Renal cortical epithelial cell (primary cell): ENCODE data around the gene DBH. TPM values are rescaled to one million over a fixed set of nuclear protein-coding genes. Genes with fewer than 3 reads are reported as not detected.

Experiments
- DNase-seq: peaks from one replicate; pipeline ENCODE4 v3.0.0-alpha.2; 2011; ENCODE audit warnings: low read depth
- total RNA-seq: library from RNA; depleted of rRNA; stranded (reverse); fragments of >200 nt; gene quantifications from 2 replicates; pipeline ENCODE4 v1.2.3, GENCODE V29; 2014

DBH gene
- total RNA-seq, 1 donor from 2014 or later = not detected

DNA sequence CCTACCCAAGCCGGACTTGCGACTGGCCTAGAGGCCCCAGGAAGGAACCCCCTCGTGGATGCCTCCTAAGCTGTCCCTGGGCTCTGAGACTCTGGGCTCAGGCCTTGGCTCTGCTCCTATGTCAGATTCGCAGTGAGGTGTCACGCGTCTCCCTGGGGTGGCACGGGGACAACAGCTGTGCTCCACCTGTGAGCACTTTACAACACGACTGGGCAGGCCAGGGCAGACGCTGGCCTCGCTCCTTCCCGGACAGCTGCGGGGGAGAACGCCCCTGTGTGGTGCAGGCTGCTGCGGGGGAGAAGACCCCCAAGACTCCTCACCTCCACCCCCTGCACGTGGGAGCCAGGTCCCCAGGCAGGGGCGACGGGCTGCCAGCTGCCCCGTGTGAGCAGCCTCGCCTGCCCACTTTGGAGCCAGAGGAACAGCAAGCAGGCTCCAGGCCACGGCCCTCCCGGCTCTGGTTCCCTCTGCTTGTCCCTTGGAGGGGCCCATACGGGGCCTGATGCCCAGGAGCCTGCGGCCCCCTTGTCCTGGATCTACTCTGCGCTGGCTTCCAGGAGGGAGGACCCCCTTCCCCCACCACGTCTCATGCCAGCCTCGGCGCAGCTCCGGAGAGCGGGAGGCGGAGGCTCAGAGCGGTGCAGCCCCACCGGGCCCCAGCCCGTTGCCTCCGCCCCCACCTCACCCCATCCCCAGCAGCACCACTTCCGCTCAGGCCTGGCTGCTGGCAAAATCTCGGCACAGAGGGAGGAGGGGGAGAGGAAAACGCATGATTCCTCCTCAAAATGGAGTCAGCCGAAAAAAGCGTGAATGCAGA is 66.0 kb downstream of the DBH start:
- DNase-seq = no peak

DNA sequence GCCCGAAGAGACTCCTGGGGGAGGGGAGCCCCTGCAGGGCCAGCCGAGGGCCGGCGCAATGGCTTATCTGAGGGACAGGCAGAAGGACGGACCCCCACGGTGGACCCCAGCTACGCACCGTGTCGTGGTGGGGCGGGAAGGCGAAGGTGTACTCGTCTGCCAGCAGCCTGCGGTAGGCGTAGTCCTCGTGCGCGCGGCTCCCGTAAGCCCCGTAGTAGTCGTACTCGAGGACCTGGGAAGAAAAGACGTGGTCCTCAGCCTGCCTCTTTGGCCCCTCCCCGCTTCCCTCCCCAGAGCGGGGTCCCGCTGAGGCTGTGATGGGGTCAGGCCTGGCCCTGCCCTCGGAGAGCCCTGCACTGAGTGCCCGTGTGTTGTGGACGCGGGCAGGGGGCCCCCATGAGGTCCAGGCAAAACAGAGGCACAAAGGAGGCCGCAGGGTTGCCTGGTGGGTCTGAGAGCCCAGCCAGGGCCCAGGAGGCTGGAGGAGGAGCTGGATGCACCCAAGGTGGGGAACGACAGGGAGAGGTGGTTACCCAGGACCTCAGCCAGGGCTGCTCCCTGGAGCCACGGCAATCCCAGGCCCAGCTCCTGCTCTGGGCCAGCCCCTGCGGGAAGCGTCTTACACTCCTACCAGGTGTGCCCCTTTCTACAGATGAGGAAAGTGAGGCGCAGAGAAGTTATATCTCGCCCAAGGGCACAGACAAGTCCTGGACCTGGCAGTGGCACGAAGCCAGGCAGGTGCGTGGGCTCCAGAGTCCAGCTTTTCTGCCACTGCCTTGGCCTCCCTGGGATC is 66.8 kb downstream of the DBH start:
- no peak for DNase-seq

DNA sequence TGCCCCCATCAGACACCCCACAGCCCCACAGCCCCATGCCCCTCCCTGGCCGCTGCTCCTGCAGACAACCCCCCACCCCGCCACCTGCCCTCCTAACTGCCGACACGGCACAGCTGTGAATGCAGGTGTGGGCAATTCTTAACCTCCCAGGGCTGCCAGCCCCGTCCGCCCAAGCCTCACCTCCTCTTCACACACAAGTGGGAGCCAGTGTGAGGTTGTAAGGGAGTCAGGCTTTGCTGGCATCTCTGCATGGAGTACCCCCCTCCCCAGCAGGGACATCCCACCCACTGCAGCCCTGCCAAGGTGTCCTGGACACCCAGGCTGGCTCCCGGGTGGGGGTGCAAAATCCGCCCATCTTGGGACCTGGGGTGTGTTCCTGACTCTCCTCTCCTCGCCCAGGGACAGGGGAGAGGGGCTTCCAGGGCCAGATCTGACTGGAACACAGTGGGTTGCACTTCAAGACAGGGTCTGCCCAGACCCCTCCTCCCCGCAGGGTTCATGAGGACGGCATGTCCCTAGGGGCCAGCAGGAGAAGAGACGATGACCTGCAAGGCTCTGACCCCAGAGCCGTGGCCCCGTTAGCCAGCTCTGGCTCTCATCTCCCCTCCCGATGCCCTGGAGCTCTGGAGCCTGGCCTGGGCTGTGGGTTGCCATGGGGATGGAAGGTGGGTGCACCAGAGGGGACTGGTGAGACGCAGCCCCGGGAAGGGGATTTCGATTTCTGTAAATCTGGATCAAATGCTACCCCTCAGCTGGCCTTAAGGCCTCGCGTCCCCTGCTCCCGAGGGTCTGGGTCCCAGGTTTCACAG is 67.6 kb downstream of the DBH start:
- DNase-seq = no peak

DNA sequence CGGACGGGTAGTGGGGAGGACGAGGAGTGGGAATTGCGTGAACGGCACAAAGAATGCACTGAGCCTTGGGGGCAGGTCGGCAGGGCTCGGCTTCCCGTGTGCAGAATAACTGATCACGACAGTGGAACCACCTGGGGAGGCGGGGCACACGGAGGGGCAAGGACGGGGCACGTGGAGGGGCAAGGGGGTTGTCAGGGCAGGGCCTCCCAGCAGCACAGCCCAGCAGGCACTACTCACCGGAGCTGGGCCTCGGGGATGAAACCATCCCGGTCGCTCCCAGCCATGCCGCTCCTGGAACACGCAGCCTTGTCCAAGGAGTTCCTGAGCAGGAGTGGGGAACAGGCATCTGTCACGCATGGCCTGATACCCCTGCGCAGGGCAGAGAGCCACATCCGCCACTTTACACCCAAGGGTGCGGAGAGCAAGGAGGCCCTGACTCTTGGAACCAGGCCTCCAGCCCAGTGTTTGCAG is 68.6 kb downstream of the DBH start:
- no peak for DNase-seq

DNA sequence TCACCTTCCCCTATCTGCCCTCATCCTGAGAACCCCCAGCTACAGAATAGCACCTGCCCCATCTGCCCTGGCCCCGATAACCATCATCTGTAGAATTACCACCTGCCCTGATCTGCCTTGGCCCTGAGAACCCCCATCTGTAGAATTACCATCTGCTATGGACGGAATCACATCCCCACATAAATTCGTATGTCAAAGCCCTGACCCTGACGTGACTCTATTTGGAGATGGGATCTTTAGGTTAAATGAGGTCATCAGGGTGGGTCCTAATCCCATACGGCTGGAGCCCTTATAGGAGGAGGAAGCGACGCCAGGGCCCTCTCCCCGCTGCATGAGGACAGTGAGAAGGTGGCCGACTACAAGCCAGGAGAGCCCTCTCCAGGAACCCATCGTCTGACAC is 69.4 kb downstream of the DBH start:
- DNase-seq = no peak

DNA sequence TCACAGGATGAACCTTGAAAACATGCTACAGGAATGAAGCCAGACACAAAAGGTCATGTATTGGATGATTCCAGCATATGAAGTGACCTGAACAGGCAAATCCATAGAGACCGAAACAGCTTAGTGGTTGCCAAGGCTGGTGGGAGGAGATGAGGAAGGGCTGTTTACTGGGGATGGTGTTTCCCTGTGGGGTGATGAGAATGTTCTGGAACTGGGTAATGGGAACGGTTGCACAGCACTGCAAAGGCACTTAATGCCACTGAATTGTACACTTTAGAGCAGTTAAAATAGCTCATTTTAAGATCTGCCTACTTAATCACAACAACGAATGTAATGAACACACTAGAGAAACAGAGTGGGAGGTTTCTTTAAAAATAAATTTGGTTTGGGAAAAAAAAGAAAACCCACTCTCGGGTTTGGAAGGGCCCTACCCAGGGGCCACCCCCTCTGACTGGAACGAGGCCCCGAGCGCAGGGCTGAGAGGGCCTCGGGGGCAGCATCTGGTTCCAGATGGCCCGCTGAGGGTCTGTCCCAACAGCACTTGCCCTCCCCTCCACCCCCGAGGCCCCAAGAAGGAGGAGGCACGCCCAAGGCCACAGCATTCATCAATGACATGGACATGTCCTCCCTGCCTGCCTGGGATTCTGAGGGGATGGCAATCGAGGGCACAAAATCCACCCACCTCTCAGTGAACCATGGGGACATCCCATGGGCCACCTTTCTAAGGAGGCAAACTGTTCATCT is 70.3 kb downstream of the DBH start:
- no peak for DNase-seq

DNA sequence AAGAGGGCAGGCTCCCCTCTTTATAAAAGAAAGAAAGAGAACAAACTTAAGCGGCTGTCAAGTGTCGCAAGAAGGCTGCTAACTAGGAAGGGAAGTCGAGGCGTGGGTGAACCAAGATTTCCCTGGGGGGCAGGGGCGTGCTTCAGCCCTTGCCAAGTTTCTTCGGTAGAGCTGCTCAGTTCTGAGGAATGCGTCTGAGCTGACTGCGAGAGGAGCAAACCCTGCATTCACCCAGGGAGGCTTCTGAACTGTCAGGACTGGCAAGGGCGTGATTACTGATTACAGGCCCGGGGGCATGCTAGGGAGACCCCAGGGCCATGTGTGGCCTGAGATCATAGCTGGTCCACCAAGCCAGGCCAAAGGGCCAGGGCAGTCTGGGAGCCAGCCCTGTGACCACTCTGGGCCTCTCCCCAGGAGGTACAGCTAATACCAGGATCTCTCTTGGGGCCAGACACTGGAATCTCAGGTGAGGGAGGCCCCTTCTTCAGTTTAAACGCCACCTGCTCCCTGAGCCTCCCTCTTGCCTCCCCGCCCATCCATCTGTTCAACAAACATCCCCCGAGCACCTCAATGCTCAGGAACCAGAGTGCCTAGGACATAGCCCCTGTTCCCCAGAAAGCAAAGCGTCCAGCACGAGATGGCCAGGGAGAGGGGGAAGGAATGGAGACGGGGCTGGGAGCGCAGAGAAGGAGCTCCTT is 71.1 kb downstream of the DBH start:
- DNase-seq = no peak

DNA sequence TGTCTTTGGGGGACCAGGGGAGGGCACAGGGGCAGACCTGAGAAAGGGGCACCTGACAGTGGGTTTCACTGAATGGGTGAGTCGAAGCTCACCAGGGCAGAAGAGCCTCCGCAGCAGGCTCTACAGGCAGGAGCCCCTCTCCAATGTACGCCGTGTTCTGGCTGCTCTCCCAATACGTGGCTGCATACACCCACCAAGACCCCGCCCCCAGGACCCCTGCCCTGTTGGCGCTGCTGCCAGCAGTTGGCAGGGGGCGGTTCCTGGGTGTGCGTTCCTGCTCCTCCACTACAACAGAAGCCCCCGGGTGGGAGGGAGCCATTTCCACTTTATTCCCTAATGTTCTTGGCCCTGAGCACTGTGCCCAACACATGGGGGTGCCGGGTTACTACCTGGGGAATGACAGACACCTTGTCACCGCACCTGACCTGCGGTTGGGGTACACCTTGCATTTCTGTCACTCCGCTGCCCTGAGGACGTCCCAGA is 71.6 kb downstream of the DBH start:
- no peak for DNase-seq

DNA sequence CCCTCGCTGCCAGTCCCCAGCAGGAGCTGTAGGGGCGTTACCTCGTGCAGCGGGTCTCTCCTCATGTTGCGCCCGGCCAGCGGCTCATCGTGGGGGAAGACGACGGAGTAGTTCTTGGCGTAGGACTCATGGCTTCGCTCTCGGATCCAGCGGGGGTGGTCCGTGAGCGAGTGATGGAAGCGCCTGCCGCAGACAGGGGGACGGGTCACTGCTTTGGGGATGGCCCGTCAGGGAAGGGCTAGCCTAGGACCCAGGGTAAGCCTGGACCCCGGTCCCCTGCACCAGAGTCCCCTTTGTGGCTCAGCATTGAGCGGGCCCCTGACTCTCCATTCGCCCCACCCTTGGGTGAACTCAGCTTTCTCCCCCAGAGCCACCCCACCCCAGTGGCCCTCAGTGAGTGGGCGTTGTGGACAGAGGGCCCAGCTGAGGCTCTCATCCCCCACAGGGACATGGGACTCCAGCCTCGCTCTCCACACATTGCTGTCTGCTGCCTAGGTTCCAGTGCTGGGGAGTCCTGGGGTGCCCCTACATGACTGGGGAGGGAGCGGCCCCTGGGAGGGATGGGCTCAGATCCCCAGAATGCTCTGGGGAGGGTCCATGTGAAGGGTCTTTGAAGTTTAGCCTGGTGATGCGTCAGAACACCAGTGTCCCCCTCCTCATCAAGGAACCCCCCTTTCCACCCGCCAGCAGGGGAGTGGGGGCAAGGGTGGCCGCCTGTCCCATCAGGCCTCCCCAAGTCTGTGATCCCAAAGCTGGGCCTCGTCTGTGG is 72.3 kb downstream of the DBH start:
- DNase-seq = no peak

Other genes starting within 250 kb of the DBH start
- gene REXO4, start 218.4 kb upstream of the DBH start, total RNA-seq = 10.8 and 25.3 TPM in 2 replicates
- gene ADAMTS13, start 214.0 kb upstream of the DBH start, total RNA-seq = 0.52 and 6.0 TPM in 2 replicates
- 9.2 and 22.0 TPM in 2 replicates for gene CACFD1, start 176.4 kb upstream of the DBH start, total RNA-seq
- 21.7 and 60.1 TPM in 2 replicates for gene SLC2A6, start 157.3 kb upstream of the DBH start, total RNA-seq
- gene MYMK, start 111.4 kb upstream of the DBH start, total RNA-seq = not detected in 2 replicates
- gene ADAMTSL2, start 101.7 kb upstream of the DBH start, total RNA-seq = 0.05 TPM in 1 of 2 replicates, not detected in the other
- gene FAM163B, start 27.0 kb upstream of the DBH start, total RNA-seq = not detected in 2 replicates
- gene SARDH, start 102.0 kb downstream of the DBH start, total RNA-seq = 2.1 and 5.4 TPM in 2 replicates